GM18505 (cell line): ENCODE measurements around the gene DNASE1L1.

Source experiments
- ATAC-seq: cut with Tn5 transposase; IDR thresholded peaks from one replicate; pipeline ENCODE4 v1.9.1; 2021; ENCODE audit not compliant: unreplicated experiment
- POLR2A ChIP-seq: IDR thresholded peaks from 4 replicates; pipeline ENCODE4 v1.6.1; 2011; ENCODE audit warnings: borderline replicate concordance; ENCODE audit not compliant: insufficient read depth, insufficient read length; ENCODE audit errors: extremely low read depth

DNASE1L1 gene

GRCh38 chrX:154369449-154370299, 39.4 kb downstream of the DNASE1L1 start:
- no peak for ATAC-seq
- no peak for TF ChIP-seq POLR2A

GRCh38 chrX:154368630-154369448, 40.2 kb downstream of the DNASE1L1 start:
- ATAC-seq, result peak; percentile 32

GRCh38 chrX:154367474-154368308, 41.4 kb downstream of the DNASE1L1 start:
- no peak for ATAC-seq

More at GRCh38 chrX:154368630-154369448, 40.2 kb downstream of the DNASE1L1 start:
- no peak for TF ChIP-seq POLR2A

GRCh38 chrX:154366666-154367055, 42.4 kb downstream of the DNASE1L1 start:
- no peak for TF ChIP-seq POLR2A
- no peak for ATAC-seq

More at GRCh38 chrX:154367474-154368308, 41.4 kb downstream of the DNASE1L1 start:
- TF ChIP-seq POLR2A, result no peak

GRCh38 chrX:154365997-154366665, 42.9 kb downstream of the DNASE1L1 start:
- TF ChIP-seq POLR2A, result no peak
- ATAC-seq, result no peak

- ATAC-seq, result no peak
- TF ChIP-seq POLR2A, result no peak
These were observed 43.9 kb downstream of the DNASE1L1 start for GRCh38 chrX:154365052-154365600.

GRCh38 chrX:154363706-154364439, 45.2 kb downstream of the DNASE1L1 start:
- TF ChIP-seq POLR2A, result no peak
- ATAC-seq, result no peak

GRCh38 chrX:154362085-154362742, 46.8 kb downstream of the DNASE1L1 start:
- no peak for ATAC-seq
- TF ChIP-seq POLR2A, result no peak

GRCh38 chrX:154360155-154360713, 48.8 kb downstream of the DNASE1L1 start:
- ATAC-seq, result no peak
- TF ChIP-seq POLR2A, result no peak

- no peak for ATAC-seq
- TF ChIP-seq POLR2A, result no peak
These were observed 49.5 kb downstream of the DNASE1L1 start for GRCh38 chrX:154359362-154360154.
